GM19467 (cell line): ENCODE results near the gene PRKCA.

Experiments used
- ATAC-seq: cut with Tn5 transposase; IDR thresholded peaks from one replicate; pipeline ENCODE4 v1.9.1; 2021; ENCODE audit warnings: mild to moderate bottlenecking, moderate library complexity; ENCODE audit not compliant: unreplicated experiment

PRKCA gene

GRCh38 chr17:66750781-66751543, 448.5 kb downstream of the PRKCA start:
- ATAC-seq: no peak

GRCh38 chr17:66751771-66752170, 449.4 kb downstream of the PRKCA start:
- no peak for ATAC-seq

GRCh38 chr17:66752411-66752810, 450.0 kb downstream of the PRKCA start:
- no peak for ATAC-seq

- ATAC-seq: no peak
Observed at GRCh38 chr17:66753126-66753920, 450.9 kb downstream of the PRKCA start.

- ATAC-seq: no peak
Observed at GRCh38 chr17:66755101-66755943, 452.9 kb downstream of the PRKCA start.

GRCh38 chr17:66755944-66756290, 453.5 kb downstream of the PRKCA start:
- no peak for ATAC-seq

GRCh38 chr17:66760324-66760723, 457.9 kb downstream of the PRKCA start:
- no peak for ATAC-seq

- no peak for ATAC-seq
Observed at GRCh38 chr17:66762276-66762675, 459.9 kb downstream of the PRKCA start.

- ATAC-seq: no peak
Observed at GRCh38 chr17:66763056-66763455, 460.6 kb downstream of the PRKCA start.

- no peak for ATAC-seq
Observed at GRCh38 chr17:66764506-66764905, 462.1 kb downstream of the PRKCA start.

- no peak for ATAC-seq
Observed at GRCh38 chr17:66767154-66767933, 464.9 kb downstream of the PRKCA start.

- ATAC-seq: no peak
Observed at GRCh38 chr17:66769911-66770310, 467.5 kb downstream of the PRKCA start.

- no peak for ATAC-seq
Observed at GRCh38 chr17:66772148-66772812, 469.9 kb downstream of the PRKCA start.

- no peak for ATAC-seq
Observed at GRCh38 chr17:66775271-66775670, 472.9 kb downstream of the PRKCA start.

- no peak for ATAC-seq
Observed at GRCh38 chr17:66775881-66776400, 473.5 kb downstream of the PRKCA start.

- no peak for ATAC-seq
Observed at GRCh38 chr17:66776999-66777688, 474.7 kb downstream of the PRKCA start.

GRCh38 chr17:66777689-66778225, 475.3 kb downstream of the PRKCA start:
- no peak for ATAC-seq

GRCh38 chr17:66778531-66779236, 476.3 kb downstream of the PRKCA start:
- no peak for ATAC-seq
